RWPE1 (cell line): ENCODE measurements around the gene C1orf174.

ENCODE experiments used
- CTCF ChIA-PET: fragments of 350-600 bp; sonication (Branson Sonifier 250); formaldehyde crosslinking; extraction: SDS; loops from one replicate; lab custom pipeline; 2021; lab: Yijun Ruan, JAX
- POLR2A ChIA-PET: fragments of 400-600 bp; formaldehyde crosslinking; extraction: SDS; loops from one replicate; lab custom pipeline; 2020; ENCODE audit warnings: antibody characterized with exemption; ENCODE audit not compliant: low non-redundant PET; lab: Yijun Ruan, JAX
- DNase-seq: peaks from one replicate; pipeline ENCODE4 v3.0.0; 2012; ENCODE audit warnings: low spot score
- H3K27ac ChIP-seq: fragments of 450-650 bp; 2 replicates; pipeline ENCODE4 v1.5.1; 2017
- TF ChIP-seq, protein P1 (sequence below): fragments of 450-650 bp; conservative IDR thresholded peaks from 2 replicates; pipeline ENCODE4 v1.5.1; 2017; ENCODE audit warnings: low read depth, mild to moderate bottlenecking

Gene C1orf174

DNA sequence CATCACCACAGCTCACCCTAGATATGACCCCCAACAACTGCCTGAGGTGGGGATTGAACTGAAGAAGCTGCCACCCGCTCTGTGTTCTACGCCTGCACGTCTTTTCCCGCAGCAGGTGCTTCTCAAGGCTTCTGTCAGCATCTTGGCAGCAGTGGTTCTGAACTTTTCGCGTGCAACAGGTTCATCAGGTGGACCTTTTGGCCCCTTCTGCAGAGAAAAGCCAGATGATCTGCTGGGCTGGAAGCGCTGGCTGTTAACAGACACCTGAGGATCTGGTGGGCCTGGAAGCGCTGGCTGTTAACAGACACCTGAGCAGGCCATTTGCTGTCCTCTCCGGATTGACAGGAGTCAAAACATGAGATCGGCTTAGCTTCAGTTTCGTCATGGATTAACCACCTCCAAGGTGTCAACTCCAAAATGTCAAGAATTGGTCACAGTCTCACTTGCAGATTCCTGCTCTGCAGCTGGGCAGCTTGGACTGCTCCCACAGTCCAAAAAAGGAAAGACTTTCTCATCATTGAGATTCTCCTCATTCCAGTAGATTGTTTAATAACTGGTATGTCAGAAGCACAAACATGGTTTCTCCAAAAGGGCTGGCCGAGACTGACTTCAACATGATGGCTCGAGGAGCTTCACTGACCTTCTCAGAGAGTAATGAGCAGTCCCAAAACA is 4.7 kb downstream of the C1orf174 start:
- POLR2A ChIA-PET: no interaction called here
- CTCF ChIA-PET: no interaction called here

DNA sequence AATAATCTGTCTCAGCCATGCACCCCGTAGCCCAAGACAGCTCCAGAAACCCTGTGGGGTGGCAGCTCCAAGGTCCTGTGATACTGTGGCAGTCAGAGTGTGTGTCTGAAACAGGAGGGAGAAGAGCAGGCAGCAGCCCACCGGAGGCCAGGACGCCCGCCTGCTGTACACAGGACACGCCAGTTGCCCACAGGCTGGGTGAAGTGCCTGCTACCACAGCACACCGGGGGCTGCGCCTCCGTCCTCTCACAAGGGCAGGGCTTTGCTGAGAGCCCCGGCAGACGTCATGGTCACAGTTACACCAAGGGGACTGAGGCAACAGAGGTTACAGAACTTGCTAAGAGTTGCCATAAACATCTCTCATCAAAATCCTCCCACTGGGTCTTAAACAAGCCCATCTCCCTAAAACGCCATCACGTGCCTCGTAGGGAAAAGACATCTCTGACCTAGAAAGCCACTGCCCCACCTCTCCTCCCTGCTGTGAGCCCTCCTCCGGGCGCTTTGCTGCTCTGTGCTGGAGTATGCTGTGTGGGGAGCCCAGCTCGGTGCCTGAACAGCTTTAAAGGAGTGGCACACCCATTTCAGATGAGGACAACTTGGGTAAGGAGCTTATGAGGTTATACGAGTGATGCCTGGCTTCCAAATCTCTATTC is 5.3 kb downstream of the C1orf174 start:
- TF ChIP-seq, protein P1, sequence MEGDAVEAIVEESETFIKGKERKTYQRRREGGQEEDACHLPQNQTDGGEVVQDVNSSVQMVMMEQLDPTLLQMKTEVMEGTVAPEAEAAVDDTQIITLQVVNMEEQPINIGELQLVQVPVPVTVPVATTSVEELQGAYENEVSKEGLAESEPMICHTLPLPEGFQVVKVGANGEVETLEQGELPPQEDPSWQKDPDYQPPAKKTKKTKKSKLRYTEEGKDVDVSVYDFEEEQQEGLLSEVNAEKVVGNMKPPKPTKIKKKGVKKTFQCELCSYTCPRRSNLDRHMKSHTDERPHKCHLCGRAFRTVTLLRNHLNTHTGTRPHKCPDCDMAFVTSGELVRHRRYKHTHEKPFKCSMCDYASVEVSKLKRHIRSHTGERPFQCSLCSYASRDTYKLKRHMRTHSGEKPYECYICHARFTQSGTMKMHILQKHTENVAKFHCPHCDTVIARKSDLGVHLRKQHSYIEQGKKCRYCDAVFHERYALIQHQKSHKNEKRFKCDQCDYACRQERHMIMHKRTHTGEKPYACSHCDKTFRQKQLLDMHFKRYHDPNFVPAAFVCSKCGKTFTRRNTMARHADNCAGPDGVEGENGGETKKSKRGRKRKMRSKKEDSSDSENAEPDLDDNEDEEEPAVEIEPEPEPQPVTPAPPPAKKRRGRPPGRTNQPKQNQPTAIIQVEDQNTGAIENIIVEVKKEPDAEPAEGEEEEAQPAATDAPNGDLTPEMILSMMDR: no peak
- POLR2A ChIA-PET: no interaction called here
- no peak overlapping the region for H3K27ac ChIP-seq
- DNase-seq: no peak
- CTCF ChIA-PET: interaction anchor here (0.7 kb wide), 1 partner anchor 597 kb away, joined by 3 read pairs; no protein-coding TSS in a partner anchor

More for the DNA sequence above, 4.7 kb downstream of the C1orf174 start:
- DNase-seq: no peak
- no peak overlapping the region for H3K27ac ChIP-seq
- TF ChIP-seq, protein P1: no peak

DNA sequence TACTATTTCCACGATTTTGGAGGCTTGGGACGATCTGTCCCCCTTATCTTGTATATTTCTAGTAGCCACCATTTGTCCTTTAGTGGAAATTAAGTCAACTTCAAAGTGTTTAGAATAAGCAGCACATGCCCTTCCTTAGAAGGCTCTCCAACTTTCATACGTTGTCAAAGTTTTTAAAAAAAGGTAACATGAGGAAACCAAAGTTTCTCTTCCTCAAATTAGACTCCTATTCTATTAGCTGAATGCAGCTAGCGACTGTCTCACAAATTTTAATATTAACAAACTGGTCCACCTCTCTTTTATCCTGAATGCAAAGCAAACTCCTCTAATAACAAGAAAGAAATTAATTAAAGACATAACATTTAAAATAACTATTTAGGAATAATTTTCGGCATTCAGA is 6.9 kb downstream of the C1orf174 start:
- ChIA-PET CTCF (no interaction called here), POLR2A (no interaction called here)
- TF ChIP-seq, protein P1: no peak
- H3K27ac ChIP-seq: no peak overlapping the region
- no peak for DNase-seq

DNA sequence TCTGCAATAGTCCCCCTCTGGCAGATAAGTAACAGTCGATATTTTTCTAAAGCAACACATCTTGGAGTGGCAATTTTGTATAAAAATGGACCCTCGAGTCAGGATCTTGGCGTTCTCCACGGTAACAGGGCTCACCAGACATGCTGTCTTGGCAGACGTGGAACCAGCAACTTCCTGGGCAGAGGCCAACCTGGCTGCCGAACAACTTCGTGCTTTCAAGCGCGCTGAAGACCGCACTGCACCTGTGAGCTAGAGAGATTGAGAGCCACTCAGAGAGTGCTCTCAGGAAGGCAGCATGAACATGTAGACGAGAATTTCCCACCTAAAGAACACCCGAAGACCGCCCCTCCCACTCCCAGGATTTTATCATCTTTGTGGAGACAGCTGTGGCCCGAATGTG is 7.3 kb downstream of the C1orf174 start:
- CTCF ChIA-PET: no interaction called here
- H3K27ac ChIP-seq: no peak overlapping the region
- TF ChIP-seq, protein P1: no peak
- DNase-seq: no peak
- POLR2A ChIA-PET: no interaction called here

DNA sequence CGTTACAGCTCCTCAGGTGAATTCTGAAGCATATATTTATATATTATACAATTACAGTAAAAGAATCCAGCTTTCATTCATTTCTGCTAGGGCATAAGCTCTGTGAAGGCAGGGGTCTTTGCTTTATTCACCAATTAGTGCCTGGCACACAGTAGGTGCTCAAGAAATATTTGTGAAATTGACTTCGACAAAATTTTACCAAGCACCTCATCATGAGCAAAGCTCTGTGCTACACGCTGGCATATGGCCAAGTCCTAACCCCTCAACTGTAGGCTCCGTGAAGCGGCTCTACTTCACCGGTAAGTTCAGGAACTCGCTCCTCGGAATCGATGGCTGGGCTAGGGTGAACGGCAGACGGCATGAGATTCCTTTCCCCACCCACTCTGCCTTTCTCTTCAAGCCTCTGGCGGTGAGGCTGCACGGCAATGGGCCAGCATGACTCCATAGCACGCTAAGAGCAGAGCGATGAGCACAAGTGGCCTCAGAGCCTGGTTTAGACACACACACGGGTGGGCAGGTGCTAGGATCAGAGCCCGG is 8.7 kb downstream of the C1orf174 start:
- TF ChIP-seq, protein P1: no peak
- ChIA-PET CTCF (no interaction called here), POLR2A (no interaction called here)

DNA sequence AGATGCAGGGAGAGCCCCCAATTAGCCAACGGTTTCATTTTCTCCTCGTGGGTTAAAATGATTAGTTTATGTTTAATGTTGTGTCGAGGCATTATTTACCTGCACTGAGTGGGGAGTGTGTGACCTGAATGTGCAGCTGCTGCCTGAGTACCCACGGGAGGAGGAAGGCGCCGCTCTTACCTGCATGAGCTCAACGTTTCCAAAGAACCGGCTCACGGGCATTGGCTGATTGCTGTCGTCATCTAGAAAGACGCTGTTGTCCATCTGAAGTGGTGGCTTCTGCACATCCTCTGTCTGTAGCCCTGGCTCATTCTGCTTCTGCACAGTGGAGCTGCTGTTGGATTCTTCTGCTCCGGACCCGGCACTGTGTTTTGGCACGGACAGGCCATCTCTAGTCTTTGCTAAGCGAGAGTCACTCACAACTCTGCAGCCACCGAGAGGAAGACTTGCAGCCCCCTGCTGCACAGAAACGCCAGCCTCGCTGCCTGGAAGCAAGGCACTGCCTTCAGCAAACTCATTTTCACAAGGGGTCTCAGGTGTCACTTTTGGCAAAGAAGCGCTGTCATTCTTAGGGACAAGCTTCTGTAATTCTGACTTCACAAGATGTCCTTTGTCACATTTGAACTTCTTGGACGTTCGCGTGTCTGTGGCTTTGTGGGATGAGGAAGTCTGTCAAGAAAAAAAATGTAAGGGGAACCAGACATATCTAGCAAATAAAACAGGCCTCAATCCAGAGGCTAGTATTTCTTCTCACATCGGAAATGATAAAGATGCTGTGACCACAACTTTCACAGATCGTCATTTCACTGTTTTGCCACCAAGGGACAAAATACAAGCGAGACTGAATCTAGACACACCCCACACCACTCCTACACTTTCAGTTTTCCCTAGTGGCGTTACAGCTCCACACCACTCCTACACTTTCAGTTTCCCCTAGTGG is 9.4 kb downstream of the C1orf174 start:
- ChIA-PET POLR2A (no interaction called here), CTCF (no interaction called here)
- TF ChIP-seq, protein P1: no peak
- DNase-seq: no peak
- H3K27ac ChIP-seq: no peak overlapping the region

More for the DNA sequence above, 8.7 kb downstream of the C1orf174 start:
- DNase-seq: no peak
- no peak overlapping the region for H3K27ac ChIP-seq
